Measurements from ENCODE around the gene PIM3. TPM values are rescaled to one million over a fixed set of nuclear protein-coding genes. Genes with fewer than 3 reads are reported as not detected.
A peak's percentile ranks its signal among the peaks of the same experiment; 100 is the strongest.

Gene PIM3
- total RNA-seq, 1 experiment from 2014 or later = 58.2 TPM

DNA sequence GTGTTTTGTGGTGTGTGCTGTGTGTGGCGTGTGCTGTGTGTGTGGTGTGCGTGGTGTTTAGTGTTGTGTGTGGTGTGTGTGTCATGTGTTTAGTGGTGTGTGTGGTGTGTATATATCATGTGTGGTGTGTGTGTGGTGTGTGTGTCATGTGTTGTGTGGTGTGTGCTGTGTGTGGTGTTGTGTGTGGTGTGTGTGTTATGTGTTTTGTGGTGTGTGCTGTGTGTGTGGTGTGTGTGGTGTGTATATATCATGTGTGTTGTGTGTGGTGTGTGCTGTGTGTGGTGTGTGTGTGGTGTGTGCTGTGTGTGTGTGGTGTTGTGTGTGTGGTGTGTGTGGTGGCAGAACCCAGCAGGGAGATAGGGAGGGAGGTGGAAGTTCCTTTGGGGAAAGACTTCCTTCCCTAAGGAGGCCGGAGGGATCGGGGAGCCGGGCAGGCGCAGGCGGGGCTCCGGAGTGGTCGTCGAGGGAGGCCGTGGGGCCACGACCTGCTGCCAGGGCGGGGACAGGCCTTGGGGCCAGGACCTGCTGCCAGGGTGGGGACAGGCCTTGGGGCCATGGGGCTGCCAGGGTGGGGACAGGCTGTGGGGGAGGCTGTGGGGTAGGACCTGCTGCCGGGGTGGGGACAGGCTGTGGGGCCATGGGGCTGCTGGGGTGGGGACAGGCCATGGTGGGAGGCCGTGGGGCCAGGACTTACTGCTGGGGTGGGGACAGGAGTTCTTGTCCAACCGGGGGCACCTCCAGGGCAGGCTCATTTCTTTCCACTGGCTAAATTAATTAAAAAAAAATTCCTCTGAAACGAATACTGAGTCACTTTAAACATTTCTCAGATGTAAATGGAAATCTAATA is 15.2 kb downstream of the PIM3 start:
- Histone ChIP-seq H3K27me3 (ENCODE audit: control insufficient read depth, insufficient read depth, low read length) (no peaks in the 10 kb centered on the region), H3K4me1 (ENCODE audit: control insufficient read depth, insufficient read depth, low read length) (peaks cover 8% of the 10 kb centered on the region), H3K36me3 (ENCODE audit: control insufficient read depth, insufficient read depth, low read length) (no peaks in the 10 kb centered on the region), H3K4me3 (ENCODE audit: low read depth in 2 of 2, low read length in 2 of 2) (no peak overlapping the region; a peak in 1 of 4 replicates), H3K9me3 (ENCODE audit: control insufficient read depth, insufficient read depth, low read depth, low read length) (no peaks in the 10 kb centered on the region), H3K27ac (ENCODE audit: low read length) (peak overlapping the region; percentile 68)
- in situ Hi-C loops (cut with HindIII; ENCODE audit: low pct_unique_long_range_greater_than_20kb, low sequenced_read_pairs) (no loop called here), intact Hi-C loops (cut with micrococcal nuclease; ENCODE audit: unreplicated experiment) (no loop called here)
- ChIA-PET CTCF (no interaction called here), POLR2A (no interaction called here)
- ATAC-seq (peak; percentile 61), DNase-seq (ENCODE audit: low read depth, low spot score) (no peak)
- BruUV-seq (replicated peaks) = no TSS peak
- TF ChIP-seq, protein P1, sequence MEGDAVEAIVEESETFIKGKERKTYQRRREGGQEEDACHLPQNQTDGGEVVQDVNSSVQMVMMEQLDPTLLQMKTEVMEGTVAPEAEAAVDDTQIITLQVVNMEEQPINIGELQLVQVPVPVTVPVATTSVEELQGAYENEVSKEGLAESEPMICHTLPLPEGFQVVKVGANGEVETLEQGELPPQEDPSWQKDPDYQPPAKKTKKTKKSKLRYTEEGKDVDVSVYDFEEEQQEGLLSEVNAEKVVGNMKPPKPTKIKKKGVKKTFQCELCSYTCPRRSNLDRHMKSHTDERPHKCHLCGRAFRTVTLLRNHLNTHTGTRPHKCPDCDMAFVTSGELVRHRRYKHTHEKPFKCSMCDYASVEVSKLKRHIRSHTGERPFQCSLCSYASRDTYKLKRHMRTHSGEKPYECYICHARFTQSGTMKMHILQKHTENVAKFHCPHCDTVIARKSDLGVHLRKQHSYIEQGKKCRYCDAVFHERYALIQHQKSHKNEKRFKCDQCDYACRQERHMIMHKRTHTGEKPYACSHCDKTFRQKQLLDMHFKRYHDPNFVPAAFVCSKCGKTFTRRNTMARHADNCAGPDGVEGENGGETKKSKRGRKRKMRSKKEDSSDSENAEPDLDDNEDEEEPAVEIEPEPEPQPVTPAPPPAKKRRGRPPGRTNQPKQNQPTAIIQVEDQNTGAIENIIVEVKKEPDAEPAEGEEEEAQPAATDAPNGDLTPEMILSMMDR (IDR thresholded peaks at IDR 0.05) = no peak
- TF ChIP-seq POLR2AphosphoS5 (IDR thresholded peaks at IDR 0.05; ENCODE audit: low read depth, low read length) (no peak), TCF7L2 (IDR thresholded peaks at IDR 0.05; ENCODE audit: low read depth, low read length) (no peak)
- TF ChIP-seq, protein P2, sequence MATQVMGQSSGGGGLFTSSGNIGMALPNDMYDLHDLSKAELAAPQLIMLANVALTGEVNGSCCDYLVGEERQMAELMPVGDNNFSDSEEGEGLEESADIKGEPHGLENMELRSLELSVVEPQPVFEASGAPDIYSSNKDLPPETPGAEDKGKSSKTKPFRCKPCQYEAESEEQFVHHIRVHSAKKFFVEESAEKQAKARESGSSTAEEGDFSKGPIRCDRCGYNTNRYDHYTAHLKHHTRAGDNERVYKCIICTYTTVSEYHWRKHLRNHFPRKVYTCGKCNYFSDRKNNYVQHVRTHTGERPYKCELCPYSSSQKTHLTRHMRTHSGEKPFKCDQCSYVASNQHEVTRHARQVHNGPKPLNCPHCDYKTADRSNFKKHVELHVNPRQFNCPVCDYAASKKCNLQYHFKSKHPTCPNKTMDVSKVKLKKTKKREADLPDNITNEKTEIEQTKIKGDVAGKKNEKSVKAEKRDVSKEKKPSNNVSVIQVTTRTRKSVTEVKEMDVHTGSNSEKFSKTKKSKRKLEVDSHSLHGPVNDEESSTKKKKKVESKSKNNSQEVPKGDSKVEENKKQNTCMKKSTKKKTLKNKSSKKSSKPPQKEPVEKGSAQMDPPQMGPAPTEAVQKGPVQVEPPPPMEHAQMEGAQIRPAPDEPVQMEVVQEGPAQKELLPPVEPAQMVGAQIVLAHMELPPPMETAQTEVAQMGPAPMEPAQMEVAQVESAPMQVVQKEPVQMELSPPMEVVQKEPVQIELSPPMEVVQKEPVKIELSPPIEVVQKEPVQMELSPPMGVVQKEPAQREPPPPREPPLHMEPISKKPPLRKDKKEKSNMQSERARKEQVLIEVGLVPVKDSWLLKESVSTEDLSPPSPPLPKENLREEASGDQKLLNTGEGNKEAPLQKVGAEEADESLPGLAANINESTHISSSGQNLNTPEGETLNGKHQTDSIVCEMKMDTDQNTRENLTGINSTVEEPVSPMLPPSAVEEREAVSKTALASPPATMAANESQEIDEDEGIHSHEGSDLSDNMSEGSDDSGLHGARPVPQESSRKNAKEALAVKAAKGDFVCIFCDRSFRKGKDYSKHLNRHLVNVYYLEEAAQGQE (IDR thresholded peaks at IDR 0.05; ENCODE audit: insufficient read depth in 1 of 2, low read depth in 2 of 2, low read length in 1 of 2) = no peak

DNA sequence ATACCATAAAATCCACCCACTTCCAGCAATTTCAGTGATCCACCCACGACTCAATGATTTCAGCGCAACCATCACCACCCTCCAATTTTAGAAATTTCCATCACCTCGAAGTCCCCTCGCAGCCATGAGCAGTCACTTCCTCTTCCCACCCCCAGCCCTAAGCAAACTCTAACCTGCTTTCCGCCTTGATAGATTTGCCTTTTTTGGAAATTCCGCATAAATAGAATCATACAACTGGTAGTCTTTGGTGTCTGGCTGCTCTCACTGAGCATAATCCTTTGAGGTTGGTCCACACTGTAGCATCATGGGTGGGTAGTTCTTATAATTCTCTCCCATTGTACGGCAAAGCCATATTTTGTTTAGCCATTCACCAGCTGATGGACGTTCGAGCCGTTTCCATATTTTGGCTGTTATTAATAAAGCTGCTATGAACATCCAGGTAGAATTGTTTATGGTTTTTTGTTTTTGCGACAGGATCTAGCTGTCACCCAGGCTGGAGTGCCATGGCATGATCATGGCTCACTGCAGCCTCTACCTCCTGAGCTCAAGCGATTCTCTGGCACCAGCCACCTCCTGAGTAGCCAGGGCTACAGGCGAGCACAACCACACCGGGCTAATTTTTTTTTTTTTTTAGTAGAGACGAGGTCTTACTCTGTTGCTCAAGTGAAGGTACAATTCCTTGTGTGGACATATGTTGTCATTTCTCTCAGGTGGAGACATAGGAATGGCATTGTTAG is 16.0 kb downstream of the PIM3 start:
- peak; percentile 65 for ATAC-seq
- Histone ChIP-seq H3K4me3 (ENCODE audit: low read depth in 2 of 2, low read length in 2 of 2) (no peak overlapping the region), H3K36me3 (ENCODE audit: control insufficient read depth, insufficient read depth, low read length) (no peaks in the 10 kb centered on the region), H3K27me3 (ENCODE audit: control insufficient read depth, insufficient read depth, low read length) (no peaks in the 10 kb centered on the region), H3K4me1 (ENCODE audit: control insufficient read depth, insufficient read depth, low read length) (peaks cover 8% of the 10 kb centered on the region), H3K9me3 (ENCODE audit: control insufficient read depth, insufficient read depth, low read depth, low read length) (no peaks in the 10 kb centered on the region), H3K27ac (ENCODE audit: low read length) (0 out of 2 replicates have a peak overlapping the region, but pooled peaks have one; percentile 3)
- TF ChIP-seq TCF7L2 (IDR thresholded peaks at IDR 0.05; ENCODE audit: low read depth, low read length) = no peak
- TF ChIP-seq POLR2AphosphoS5 (IDR thresholded peaks at IDR 0.05; ENCODE audit: low read depth, low read length) = no peak
- TF ChIP-seq, protein P1 (IDR thresholded peaks at IDR 0.05) = no peak
- TF ChIP-seq, protein P2 (IDR thresholded peaks at IDR 0.05; ENCODE audit: insufficient read depth in 1 of 2, low read depth in 2 of 2, low read length in 1 of 2) = no peak
- no peak for TF ChIP-seq SIN3A (IDR thresholded peaks at IDR 0.05; ENCODE audit: borderline replicate concordance, insufficient read depth, low read depth, low read length)
- intact Hi-C loops (cut with micrococcal nuclease; ENCODE audit: unreplicated experiment) (no loop called here), in situ Hi-C loops (cut with HindIII; ENCODE audit: low pct_unique_long_range_greater_than_20kb, low sequenced_read_pairs) (no loop called here)
- POLR2A ChIA-PET = interaction anchor here (0.6 kb wide), 1 partner anchor 215 kb away, joined by 7 read pairs; no protein-coding TSS in a partner anchor
- CTCF ChIA-PET = no interaction called here
- DNase-seq (ENCODE audit: low read depth, low spot score) = no peak
- BruUV-seq (replicated peaks) = no TSS peak
